K562 (cell line): ENCODE results near the gene MSI1. TPM values are rescaled to one million over a fixed set of nuclear protein-coding genes. Genes with fewer than 3 reads are reported as not detected.

Experiments used
- ADNP ChIP-seq: fragments of 200-800 bp; sonication (Bioruptor generic); IDR thresholded peaks from 2 replicates; pipeline ENCODE4 v1.6.1; 2016; ENCODE audit warnings: missing genetic modification characterization, missing compliant biosample characterization
- GABPA ChIP-seq: fragments of 200-800 bp; sonication (Bioruptor generic); conservative IDR thresholded peaks from 2 replicates; pipeline ENCODE4 v1.6.1; 2016; ENCODE audit warnings: low read depth, missing genetic modification characterization, missing compliant biosample characterization
- HDGF ChIP-seq: fragments of 450-650 bp; IDR thresholded peaks from 2 replicates; pipeline ENCODE4 v1.6.1; 2016
- IFI16 ChIP-seq: fragments of 250-450 bp; sonication (Bioruptor Pico); IDR thresholded peaks from 2 replicates; pipeline ENCODE4 v2.1.2; 2022; ENCODE audit warnings: mild to moderate bottlenecking, inconsistent platforms
- KLF16 ChIP-seq: IDR thresholded peaks from 2 replicates; pipeline ENCODE4 v1.6.1; 2016; ENCODE audit warnings: antibody characterized with exemption
- NCOA4 ChIP-seq: fragments of 450-650 bp; IDR thresholded peaks from 2 replicates; pipeline ENCODE4 v1.6.1; 2018; ENCODE audit warnings: mild to moderate bottlenecking; ENCODE audit not compliant: partially characterized antibody
- NR4A1 ChIP-seq, 2 experiments: fragments of 250-450 bp in 1 of 2; fragments of 450-650 bp in 1 of 2; sonication (Bioruptor Pico) in 1 of 2; IDR thresholded peaks; 2 replicates each; pipeline versions ENCODE4 v1.4.0 to v1.6.1; 2016 to 2020; ENCODE audit warnings: mild to moderate bottlenecking in 2 of 2, missing compliant biosample characterization in 1 of 2, missing genetic modification characterization in 1 of 2, moderate library complexity in 1 of 2
- PRDM10 ChIP-seq: fragments of 450-650 bp; IDR thresholded peaks from 2 replicates; pipeline ENCODE4 v1.6.1; 2018; ENCODE audit not compliant: partially characterized antibody
- PRMT5 ChIP-seq: sonication (generic); formaldehyde crosslinking; IDR thresholded peaks from 2 replicates; pipeline ENCODE4 v1.5.0; 2020; ENCODE audit warnings: missing genetic modification reagents
- SMAD1 ChIP-seq: fragments of 150-350 bp; IDR thresholded peaks from 2 replicates; pipeline ENCODE4 v1.6.1; 2014; ENCODE audit warnings: low read length, low read depth; ENCODE audit not compliant: partially characterized antibody
- TOE1 ChIP-seq, 2 experiments: fragments of 450-650 bp in 1 of 2; sonication (generic) in 1 of 2; formaldehyde crosslinking in 1 of 2; IDR thresholded peaks; 2 replicates each; pipeline versions ENCODE4 v1.7.1 to v1.8.0; 2016 to 2022; ENCODE audit warnings: borderline replicate concordance in 2 of 2, mild to moderate bottlenecking in 2 of 2, antibody characterized with exemption in 1 of 2, inconsistent platforms in 1 of 2, low read depth in 1 of 2, missing genetic modification reagents in 1 of 2, moderate library complexity in 1 of 2
- ZBTB33 ChIP-seq: sonication (generic); formaldehyde crosslinking; IDR thresholded peaks from 2 replicates; pipeline ENCODE4 v1.8.1; 2023; ENCODE audit warnings: mild to moderate bottlenecking, missing genetic modification reagents
- ZNF140 ChIP-seq: fragments of 250-450 bp; sonication (Bioruptor Pico); IDR thresholded peaks from 2 replicates; pipeline ENCODE4 v1.8.0; 2021; ENCODE audit warnings: moderate library complexity, mild to moderate bottlenecking, inconsistent platforms
- ZNF395 ChIP-seq: fragments of 200-800 bp; sonication (Bioruptor generic); IDR thresholded peaks from 2 replicates; pipeline ENCODE4 v1.6.1; 2017; ENCODE audit warnings: missing genetic modification characterization, missing compliant biosample characterization
- ZNF445 ChIP-seq: fragments of 250-450 bp; sonication (Bioruptor Pico); IDR thresholded peaks from 2 replicates; pipeline ENCODE4 v1.4.0; 2020; ENCODE audit warnings: low read depth, mild to moderate bottlenecking, moderate library complexity
- polyA plus RNA-seq, 8 experiments: library from polyadenylated mRNA; depleted of rRNA in 4 of 8; stranded (reverse) in 5 of 8; unstranded in 3 of 8; fragments of >200 nt; fragmentation: Nextera tagmentation in 2 of 8; fragmentation: Illumina TruSeq in 1 of 8; extraction: Ambion mirVana in 2 of 8; extraction: Trizol in 1 of 8; gene quantifications; 2 replicates each; pipeline versions ENCODE4 v1.2.1 to v1.2.3, GENCODE V29; 2011 to 2014; ENCODE audit warnings: inconsistent platforms in 1 of 8, missing spikeins in 1 of 8
- total RNA-seq, 7 experiments: library from RNA; depleted of rRNA in 6 of 7; stranded (reverse); fragments of >200 nt in 6 of 7; fragmentation: Illumina TruSeq in 2 of 7; extraction: Trizol in 2 of 7; gene quantifications; 2 replicates each; pipeline versions ENCODE4 v1.2.1 to v1.2.3, GENCODE V29; 2011 to 2021; ENCODE audit warnings: low replicate concordance in 1 of 7
- TF ChIP-seq, protein P1 (sequence below): sonication (generic); formaldehyde crosslinking; IDR thresholded peaks from 2 replicates; pipeline ENCODE4 v1.8.0; 2022; ENCODE audit warnings: mild to moderate bottlenecking, missing genetic modification reagents
- TF ChIP-seq, protein P2 (sequence below): IDR thresholded peaks from 3 replicates; pipeline ENCODE4 v1.6.1; 2011; ENCODE audit warnings: borderline replicate concordance, mild to moderate bottlenecking, moderate library complexity; ENCODE audit not compliant: insufficient read length; ENCODE audit errors: extremely low read depth

Gene MSI1
- total and polyA plus RNA-seq, 9 of the 15 experiments (the other 6 are each of a cell fraction or from before 2014, with no cell fraction given) = 0.16 TPM; not detected in 8

GRCh38 chr12:120292411-120292660 lies 76.6 kb downstream of the MSI1 start (continued):
- TF ChIP-seq ZNF395 (CRISPR knock-in tag) = no peak
- TF ChIP-seq KLF16 = no peak
- no peak for TF ChIP-seq GABPA (tag)
- TF ChIP-seq TOE1 (IDR thresholded peaks at IDR 0.05; ENCODE audit: borderline replicate concordance) = no peak
- TF ChIP-seq TOE1 (CRISPR knock-in tag; IDR thresholded peaks at IDR 0.05; ENCODE audit: borderline replicate concordance, low read depth) = no peak
- TF ChIP-seq, protein P1, sequence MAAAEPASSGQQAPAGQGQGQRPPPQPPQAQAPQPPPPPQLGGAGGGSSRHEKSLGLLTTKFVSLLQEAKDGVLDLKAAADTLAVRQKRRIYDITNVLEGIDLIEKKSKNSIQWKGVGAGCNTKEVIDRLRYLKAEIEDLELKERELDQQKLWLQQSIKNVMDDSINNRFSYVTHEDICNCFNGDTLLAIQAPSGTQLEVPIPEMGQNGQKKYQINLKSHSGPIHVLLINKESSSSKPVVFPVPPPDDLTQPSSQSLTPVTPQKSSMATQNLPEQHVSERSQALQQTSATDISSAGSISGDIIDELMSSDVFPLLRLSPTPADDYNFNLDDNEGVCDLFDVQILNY (CRISPR knock-in tag) = no peak
- TF ChIP-seq NR4A1 (CRISPR knock-in tag; IDR thresholded peaks at IDR 0.05) = no peak
- no peak for TF ChIP-seq NR4A1 (tag; IDR thresholded peaks at IDR 0.05)
- TF ChIP-seq PRMT5 (CRISPR knock-in tag) = no peak
- no peak for TF ChIP-seq PRDM10
- TF ChIP-seq ZNF140 (CRISPR knock-in tag) = no peak
- TF ChIP-seq ZBTB33 (CRISPR knock-in tag) = no peak
- no peak for TF ChIP-seq NCOA4
- TF ChIP-seq ZNF445 (CRISPR knock-in tag) = no peak
- TF ChIP-seq IFI16 (CRISPR knock-in tag) = no peak
- peak; percentile 99 for TF ChIP-seq ADNP (tag)
- TF ChIP-seq HDGF = no peak
- TF ChIP-seq, protein P2, sequence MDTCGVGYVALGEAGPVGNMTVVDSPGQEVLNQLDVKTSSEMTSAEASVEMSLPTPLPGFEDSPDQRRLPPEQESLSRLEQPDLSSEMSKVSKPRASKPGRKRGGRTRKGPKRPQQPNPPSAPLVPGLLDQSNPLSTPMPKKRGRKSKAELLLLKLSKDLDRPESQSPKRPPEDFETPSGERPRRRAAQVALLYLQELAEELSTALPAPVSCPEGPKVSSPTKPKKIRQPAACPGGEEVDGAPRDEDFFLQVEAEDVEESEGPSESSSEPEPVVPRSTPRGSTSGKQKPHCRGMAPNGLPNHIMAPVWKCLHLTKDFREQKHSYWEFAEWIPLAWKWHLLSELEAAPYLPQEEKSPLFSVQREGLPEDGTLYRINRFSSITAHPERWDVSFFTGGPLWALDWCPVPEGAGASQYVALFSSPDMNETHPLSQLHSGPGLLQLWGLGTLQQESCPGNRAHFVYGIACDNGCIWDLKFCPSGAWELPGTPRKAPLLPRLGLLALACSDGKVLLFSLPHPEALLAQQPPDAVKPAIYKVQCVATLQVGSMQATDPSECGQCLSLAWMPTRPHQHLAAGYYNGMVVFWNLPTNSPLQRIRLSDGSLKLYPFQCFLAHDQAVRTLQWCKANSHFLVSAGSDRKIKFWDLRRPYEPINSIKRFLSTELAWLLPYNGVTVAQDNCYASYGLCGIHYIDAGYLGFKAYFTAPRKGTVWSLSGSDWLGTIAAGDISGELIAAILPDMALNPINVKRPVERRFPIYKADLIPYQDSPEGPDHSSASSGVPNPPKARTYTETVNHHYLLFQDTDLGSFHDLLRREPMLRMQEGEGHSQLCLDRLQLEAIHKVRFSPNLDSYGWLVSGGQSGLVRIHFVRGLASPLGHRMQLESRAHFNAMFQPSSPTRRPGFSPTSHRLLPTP = peak; percentile 83
- TF ChIP-seq SMAD1 = no peak
